ENCODE measurements around the gene PGM3.

Gene PGM3

DNA sequence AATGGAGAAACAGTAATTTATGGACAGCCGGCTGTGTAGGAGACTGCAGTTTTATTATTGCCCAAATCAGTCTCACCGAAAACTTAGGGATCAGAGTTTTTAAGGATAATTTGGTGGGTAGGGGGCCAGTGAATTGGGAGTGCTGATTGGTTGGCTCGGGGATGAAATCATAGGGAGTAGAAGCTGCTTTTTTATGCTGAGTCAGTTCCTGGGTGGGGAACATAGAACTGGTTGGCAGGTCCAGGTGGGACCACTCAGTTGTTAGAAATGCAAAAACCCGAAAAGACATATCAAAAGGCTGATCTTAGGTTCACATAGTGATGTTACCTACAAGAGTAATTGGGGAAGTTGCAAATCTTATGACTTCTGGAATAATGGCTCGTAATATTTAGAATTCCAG, 66.3 kb downstream of the PGM3 start:
- no peak for TF ChIP-seq ARNT (IDR thresholded peaks at IDR 0.05)
- TF ChIP-seq, protein P1, sequence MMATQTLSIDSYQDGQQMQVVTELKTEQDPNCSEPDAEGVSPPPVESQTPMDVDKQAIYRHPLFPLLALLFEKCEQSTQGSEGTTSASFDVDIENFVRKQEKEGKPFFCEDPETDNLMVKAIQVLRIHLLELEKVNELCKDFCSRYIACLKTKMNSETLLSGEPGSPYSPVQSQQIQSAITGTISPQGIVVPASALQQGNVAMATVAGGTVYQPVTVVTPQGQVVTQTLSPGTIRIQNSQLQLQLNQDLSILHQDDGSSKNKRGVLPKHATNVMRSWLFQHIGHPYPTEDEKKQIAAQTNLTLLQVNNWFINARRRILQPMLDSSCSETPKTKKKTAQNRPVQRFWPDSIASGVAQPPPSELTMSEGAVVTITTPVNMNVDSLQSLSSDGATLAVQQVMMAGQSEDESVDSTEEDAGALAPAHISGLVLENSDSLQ (IDR thresholded peaks at IDR 0.05) = no peak
- no peak for TF ChIP-seq FOXA1 (IDR thresholded peaks at IDR 0.05)
- TF ChIP-seq SUZ12 (IDR thresholded peaks at IDR 0.05) = no peak
- no peak for TF ChIP-seq TARDBP (IDR thresholded peaks at IDR 0.05)
- TF ChIP-seq L3MBTL2 (conservative IDR thresholded peaks at IDR 0.05) = no peak
- TF ChIP-seq FOXM1 (IDR thresholded peaks at IDR 0.05; ENCODE audit: borderline replicate concordance) = no peak
- no peak for TF ChIP-seq HDGF (IDR thresholded peaks at IDR 0.05; ENCODE audit: borderline replicate concordance)
- TF ChIP-seq FOXK2 (IDR thresholded peaks at IDR 0.05) = no peak
- POLR2A ChIA-PET = no interaction called here
- no peak for DNase-seq (ENCODE audit: extremely low spot score)
- CTCF ChIA-PET = no interaction called here

DNA sequence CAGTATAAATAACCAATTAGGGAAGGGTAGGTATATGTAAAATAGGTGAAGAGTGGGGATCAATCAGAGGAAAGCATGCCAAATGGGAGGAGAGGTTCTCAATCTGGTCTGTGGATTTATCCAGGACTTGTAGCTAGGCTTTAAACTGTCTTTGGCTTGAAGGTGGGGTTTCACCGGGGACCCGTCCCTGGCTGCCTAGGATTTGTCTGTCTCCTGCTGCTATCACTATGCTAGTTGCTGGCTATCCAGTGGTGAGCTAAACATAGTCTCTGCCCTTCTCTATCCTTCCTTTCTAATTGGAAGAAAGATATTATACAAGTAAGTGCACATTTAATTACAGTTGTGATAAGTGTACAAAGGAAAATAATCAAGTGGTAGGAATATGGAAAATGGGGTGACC, 66.8 kb downstream of the PGM3 start:
- TF ChIP-seq, protein P1 (IDR thresholded peaks at IDR 0.05) = no peak
- TF ChIP-seq FOXA1 (IDR thresholded peaks at IDR 0.05) (no peak), CTBP1 (IDR thresholded peaks at IDR 0.05; ENCODE audit: borderline replicate concordance) (no peak), SUZ12 (IDR thresholded peaks at IDR 0.05) (no peak), TARDBP (IDR thresholded peaks at IDR 0.05) (no peak), HDGF (IDR thresholded peaks at IDR 0.05; ENCODE audit: borderline replicate concordance) (no peak), SP1 (IDR thresholded peaks at IDR 0.05) (no peak), LEF1 (IDR thresholded peaks at IDR 0.05; ENCODE audit: borderline replicate concordance) (no peak), ZNF384 (IDR thresholded peaks at IDR 0.05) (no peak), ELF4 (IDR thresholded peaks at IDR 0.05) (no peak), L3MBTL2 (conservative IDR thresholded peaks at IDR 0.05) (no peak), FOXM1 (IDR thresholded peaks at IDR 0.05; ENCODE audit: borderline replicate concordance) (no peak), NFRKB (IDR thresholded peaks at IDR 0.05) (no peak), FOXK2 (IDR thresholded peaks at IDR 0.05) (no peak)
- ChIA-PET POLR2A (no interaction called here), CTCF (interaction anchor here (0.8 kb wide), 1 partner anchor 60 kb away, joined by 3 read pairs; no protein-coding TSS in a partner anchor)
- DNase-seq (ENCODE audit: extremely low spot score) = no peak

DNA sequence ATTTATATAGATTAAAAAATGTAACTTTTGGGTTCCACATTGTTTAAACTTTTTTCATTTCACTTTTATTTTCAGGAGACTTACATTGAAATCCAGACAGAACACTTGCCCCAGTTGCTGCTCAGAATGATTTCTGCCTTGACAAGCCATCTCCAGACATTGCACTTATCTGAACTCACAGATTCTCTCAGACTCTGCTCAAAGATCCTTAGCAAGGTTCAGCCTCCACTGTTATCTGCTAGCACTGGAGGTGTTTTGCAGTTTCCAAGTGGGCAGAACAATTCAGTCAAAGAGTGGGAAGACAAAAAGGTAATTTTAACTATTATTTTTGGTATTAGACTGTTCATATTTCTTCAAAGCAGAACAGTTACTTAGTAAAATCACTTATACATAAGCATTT, 67.6 kb downstream of the PGM3 start:
- TF ChIP-seq LEF1 (IDR thresholded peaks at IDR 0.05; ENCODE audit: borderline replicate concordance) (no peak), ELF4 (IDR thresholded peaks at IDR 0.05) (no peak), ARNT (IDR thresholded peaks at IDR 0.05) (no peak), ZNF384 (IDR thresholded peaks at IDR 0.05) (no peak), SP1 (IDR thresholded peaks at IDR 0.05) (no peak), NFRKB (IDR thresholded peaks at IDR 0.05) (no peak), TARDBP (IDR thresholded peaks at IDR 0.05) (no peak), BHLHE40 (IDR thresholded peaks at IDR 0.05; ENCODE audit: borderline replicate concordance) (no peak), L3MBTL2 (conservative IDR thresholded peaks at IDR 0.05) (no peak), FOXM1 (IDR thresholded peaks at IDR 0.05; ENCODE audit: borderline replicate concordance) (no peak), HDGF (IDR thresholded peaks at IDR 0.05; ENCODE audit: borderline replicate concordance) (no peak), SUZ12 (IDR thresholded peaks at IDR 0.05) (no peak), FOXK2 (IDR thresholded peaks at IDR 0.05) (no peak), FOXA1 (IDR thresholded peaks at IDR 0.05) (no peak)
- TF ChIP-seq, protein P1 (IDR thresholded peaks at IDR 0.05) = no peak
- DNase-seq (ENCODE audit: extremely low spot score) = no peak
- ChIA-PET POLR2A (no interaction called here), CTCF (no interaction called here)

DNA sequence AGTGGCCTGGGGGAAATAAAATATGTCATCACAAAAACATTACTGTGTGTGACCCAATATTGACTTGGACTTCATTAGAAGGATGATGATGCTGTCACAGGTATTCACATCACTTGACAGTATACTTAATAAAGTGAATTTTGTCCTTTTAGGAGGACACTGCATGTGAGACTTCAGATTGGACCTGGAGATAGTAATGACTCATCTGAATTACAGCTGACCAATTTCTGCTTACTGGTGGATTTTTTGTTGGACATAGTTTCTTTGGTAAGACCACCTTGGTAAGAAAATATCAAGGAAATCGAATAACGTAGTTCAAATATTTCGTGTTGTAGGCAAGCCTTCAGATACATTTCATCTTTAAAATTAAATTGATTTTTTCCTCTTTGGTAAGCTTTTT, 68.5 kb downstream of the PGM3 start:
- ChIA-PET POLR2A (no interaction called here), CTCF (no interaction called here)
- DNase-seq (ENCODE audit: extremely low spot score) = no peak
- no peak for TF ChIP-seq TARDBP (IDR thresholded peaks at IDR 0.05)
- no peak for TF ChIP-seq SP1 (IDR thresholded peaks at IDR 0.05)
- no peak for TF ChIP-seq ARNT (IDR thresholded peaks at IDR 0.05)
- TF ChIP-seq FOXM1 (IDR thresholded peaks at IDR 0.05; ENCODE audit: borderline replicate concordance) = no peak
- no peak for TF ChIP-seq ZNF384 (IDR thresholded peaks at IDR 0.05)
- no peak for TF ChIP-seq NFRKB (IDR thresholded peaks at IDR 0.05)
- no peak for TF ChIP-seq SUZ12 (IDR thresholded peaks at IDR 0.05)
- TF ChIP-seq FOXA1 (IDR thresholded peaks at IDR 0.05) = no peak
- TF ChIP-seq CTBP1 (IDR thresholded peaks at IDR 0.05; ENCODE audit: borderline replicate concordance) = no peak

DNA sequence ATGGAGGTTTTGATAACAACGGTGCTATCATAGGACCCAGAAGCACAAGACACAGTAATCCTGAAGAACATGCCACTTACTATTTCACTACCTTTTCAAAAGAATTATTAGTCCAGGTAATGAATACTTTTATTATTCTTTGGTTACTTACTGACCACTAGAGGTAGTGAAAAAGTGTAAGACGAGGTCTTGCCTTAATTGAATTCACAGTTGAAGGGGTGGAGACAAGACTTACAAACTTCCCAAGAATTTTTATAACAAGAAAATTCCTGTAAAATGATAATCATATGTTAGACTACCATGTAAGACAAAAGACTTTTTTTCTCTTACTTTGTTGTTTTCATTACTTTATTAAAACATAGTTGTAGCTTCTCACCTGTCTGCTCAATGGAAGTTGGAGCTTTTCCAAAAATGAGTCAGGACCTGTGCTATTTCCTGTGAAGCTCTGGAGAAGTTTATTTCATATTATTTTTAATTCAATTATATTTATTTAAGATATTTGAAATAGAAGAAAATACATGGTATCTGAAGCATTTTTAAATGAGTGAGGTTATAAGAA, 73.2 kb downstream of the PGM3 start:
- ChIA-PET POLR2A (no interaction called here), CTCF (interaction anchor here (0.5 kb wide), 1 partner anchor 54 kb away, joined by 3 read pairs; the partner anchor contains the start of gene UBE3D)
- DNase-seq (ENCODE audit: extremely low spot score) = no peak
- TF ChIP-seq ARNT (IDR thresholded peaks at IDR 0.05) (no peak), BHLHE40 (IDR thresholded peaks at IDR 0.05; ENCODE audit: borderline replicate concordance) (no peak), LEF1 (IDR thresholded peaks at IDR 0.05; ENCODE audit: borderline replicate concordance) (no peak), NFRKB (IDR thresholded peaks at IDR 0.05) (no peak), FOXK2 (IDR thresholded peaks at IDR 0.05) (no peak), SUZ12 (IDR thresholded peaks at IDR 0.05) (no peak), SP1 (IDR thresholded peaks at IDR 0.05) (no peak), HDGF (IDR thresholded peaks at IDR 0.05; ENCODE audit: borderline replicate concordance) (no peak), L3MBTL2 (conservative IDR thresholded peaks at IDR 0.05) (no peak), CTBP1 (IDR thresholded peaks at IDR 0.05; ENCODE audit: borderline replicate concordance) (no peak)

DNA sequence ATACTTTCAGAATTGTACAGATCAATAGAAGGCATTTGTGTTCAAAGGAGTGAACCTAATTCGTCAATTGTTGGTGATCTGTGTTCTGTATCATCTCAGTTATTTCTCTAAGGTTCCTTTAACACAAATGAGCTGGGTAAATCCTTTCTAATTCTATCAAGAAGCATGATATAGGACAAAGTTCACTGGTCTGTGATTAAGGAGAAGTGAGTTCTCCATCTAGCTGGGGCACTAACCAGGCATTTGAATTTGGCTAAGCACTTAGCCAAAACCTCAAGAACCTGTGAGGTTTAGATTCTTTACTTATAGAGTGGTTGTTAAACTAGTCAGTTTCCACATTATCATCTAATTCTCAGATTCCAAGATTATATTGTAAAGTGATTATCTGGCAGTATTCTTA, 75.3 kb downstream of the PGM3 start:
- ChIA-PET POLR2A (no interaction called here), CTCF (no interaction called here)
- no peak for TF ChIP-seq FOXA1 (IDR thresholded peaks at IDR 0.05)
- no peak for TF ChIP-seq HDGF (IDR thresholded peaks at IDR 0.05; ENCODE audit: borderline replicate concordance)
- no peak for TF ChIP-seq L3MBTL2 (conservative IDR thresholded peaks at IDR 0.05)
- no peak for TF ChIP-seq NFRKB (IDR thresholded peaks at IDR 0.05)
- TF ChIP-seq ELF4 (IDR thresholded peaks at IDR 0.05) = no peak
- TF ChIP-seq LEF1 (IDR thresholded peaks at IDR 0.05; ENCODE audit: borderline replicate concordance) = no peak
- no peak for TF ChIP-seq SP1 (IDR thresholded peaks at IDR 0.05)
- TF ChIP-seq BHLHE40 (IDR thresholded peaks at IDR 0.05; ENCODE audit: borderline replicate concordance) = no peak
- TF ChIP-seq CTBP1 (IDR thresholded peaks at IDR 0.05; ENCODE audit: borderline replicate concordance) = no peak
- DNase-seq (ENCODE audit: extremely low spot score) = no peak

Measured in HEK293T (cell line).